Measurements from ENCODE around the gene INA. TPM values are rescaled to one million over a fixed set of nuclear protein-coding genes. Genes with fewer than 3 reads are reported as not detected.

The INA gene
- polyA plus RNA-seq, 1 of the 3 experiments (the other 2 are of a cell fraction) = 4.8 TPM

GRCh38 chr10:103307594-103307993 lies 30.7 kb downstream of the INA start:
- H3K36me3 ChIP-seq (replicated peaks in 1 of 2; ENCODE audit: control insufficient read depth in 1 of 2, insufficient read depth in 2 of 2, low read length in 1 of 2) = peaks cover 6 to 10% of the 10 kb centered on the region in 2 experiments
- no peak overlapping the region for H3K4me3 ChIP-seq (ENCODE audit: low read depth in 2 of 2, low read length in 1 of 2)
- WGBS (ENCODE audit: low lambda C conversion rate) = over 99% methylated on average over 5 of the region's 5 CpGs
- H3K4me2 ChIP-seq = no peak overlapping the region
- H3K27ac ChIP-seq (ENCODE audit: low read depth in 2 of 2, low read length in 1 of 2) = no peak overlapping the region
- no peaks in the 10 kb centered on the region for H3F3A ChIP-seq (replicated peaks; ENCODE audit: insufficient read depth)
- H3K9ac ChIP-seq = no peak overlapping the region
- POLR2A ChIA-PET = no interaction called here
- H4K20me1 ChIP-seq (ENCODE audit: insufficient read depth) = no peaks in the 10 kb centered on the region
- H2AFZ ChIP-seq (ENCODE audit: low read depth) = no peak overlapping the region
- H3K9me2 ChIP-seq = no peaks in the 10 kb centered on the region
- DNase-seq = no peak
- CTCF ChIA-PET = interaction anchor here (1.6 kb wide), 1 partner anchor 26 kb away, joined by 6 read pairs; no protein-coding TSS in a partner anchor
- TF ChIP-seq RFX5 (IDR thresholded peaks at IDR 0.05; ENCODE audit: low read length) (no peak), RXRA (IDR thresholded peaks at IDR 0.05; ENCODE audit: borderline replicate concordance, low read depth) (no peak), USF1 (IDR thresholded peaks at IDR 0.05; ENCODE audit: borderline replicate concordance, low read depth) (no peak), YY1 (IDR thresholded peaks at IDR 0.05; ENCODE audit: low read depth) (no peak), FOSL2 (IDR thresholded peaks at IDR 0.05; ENCODE audit: borderline replicate concordance, low read depth) (no peak), POLR2AphosphoS5 (IDR thresholded peaks at IDR 0.05; ENCODE audit: low read depth, low read length) (no peak), USF2 (IDR thresholded peaks at IDR 0.05; ENCODE audit: borderline replicate concordance, low read depth, low read length) (no peak), JUND (IDR thresholded peaks at IDR 0.05) (no peak), MAX (IDR thresholded peaks at IDR 0.05; ENCODE audit: low read depth) (no peak), RCOR1 (IDR thresholded peaks at IDR 0.05; ENCODE audit: low read length) (no peak), EZH2phosphoT487 (IDR thresholded peaks at IDR 0.05; ENCODE audit: borderline replicate concordance, low read depth) (no peak), CHD2 (IDR thresholded peaks at IDR 0.05; ENCODE audit: low read length, partially characterized antibody) (no peak), EP300 (IDR thresholded peaks at IDR 0.05; ENCODE audit: borderline replicate concordance in 1 of 2, low read depth in 1 of 2, low read length in 1 of 2) (no peak), NRF1 (IDR thresholded peaks at IDR 0.05; ENCODE audit: low read depth, low read length) (no peak)
- no peaks in the 10 kb centered on the region for H3K9me3 ChIP-seq
- no peaks in the 10 kb centered on the region for H3K79me2 ChIP-seq (ENCODE audit: insufficient read depth)
- H3K4me1 ChIP-seq (ENCODE audit: control insufficient read depth in 1 of 2, insufficient read depth in 2 of 2, low read depth in 1 of 2, low read length in 1 of 2) = no peaks in the 10 kb centered on the region
- no peaks in the 10 kb centered on the region for H3K27me3 ChIP-seq (ENCODE audit: insufficient read depth)

DNA sequence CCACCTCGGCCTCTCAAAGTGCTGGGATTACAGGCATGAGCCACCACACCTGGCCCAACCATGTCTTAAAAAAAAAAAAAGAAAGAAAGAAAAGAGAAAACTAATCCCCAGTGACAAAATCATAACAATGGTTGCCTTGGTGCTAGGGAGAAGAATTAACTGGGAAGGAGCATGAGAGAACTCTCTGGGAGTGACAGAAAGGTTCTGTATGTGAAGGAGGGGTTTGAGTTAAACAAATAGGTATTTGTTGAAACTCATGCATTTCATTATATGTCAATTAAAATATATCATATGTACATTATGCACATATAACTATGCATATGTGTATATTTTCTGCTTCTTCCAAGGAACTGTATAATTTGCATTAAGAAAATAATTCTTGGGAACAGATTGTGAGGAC lies 33.3 kb downstream of the INA start:
- POLR2A ChIA-PET = no interaction called here
- no peak for TF ChIP-seq GABPA (IDR thresholded peaks at IDR 0.05; ENCODE audit: low read depth)
- no peak for TF ChIP-seq GATA2 (CRISPR knock-in tag; IDR thresholded peaks at IDR 0.05)
- no peak for TF ChIP-seq RCOR1 (IDR thresholded peaks at IDR 0.05; ENCODE audit: low read length)
- TF ChIP-seq, protein P1, sequence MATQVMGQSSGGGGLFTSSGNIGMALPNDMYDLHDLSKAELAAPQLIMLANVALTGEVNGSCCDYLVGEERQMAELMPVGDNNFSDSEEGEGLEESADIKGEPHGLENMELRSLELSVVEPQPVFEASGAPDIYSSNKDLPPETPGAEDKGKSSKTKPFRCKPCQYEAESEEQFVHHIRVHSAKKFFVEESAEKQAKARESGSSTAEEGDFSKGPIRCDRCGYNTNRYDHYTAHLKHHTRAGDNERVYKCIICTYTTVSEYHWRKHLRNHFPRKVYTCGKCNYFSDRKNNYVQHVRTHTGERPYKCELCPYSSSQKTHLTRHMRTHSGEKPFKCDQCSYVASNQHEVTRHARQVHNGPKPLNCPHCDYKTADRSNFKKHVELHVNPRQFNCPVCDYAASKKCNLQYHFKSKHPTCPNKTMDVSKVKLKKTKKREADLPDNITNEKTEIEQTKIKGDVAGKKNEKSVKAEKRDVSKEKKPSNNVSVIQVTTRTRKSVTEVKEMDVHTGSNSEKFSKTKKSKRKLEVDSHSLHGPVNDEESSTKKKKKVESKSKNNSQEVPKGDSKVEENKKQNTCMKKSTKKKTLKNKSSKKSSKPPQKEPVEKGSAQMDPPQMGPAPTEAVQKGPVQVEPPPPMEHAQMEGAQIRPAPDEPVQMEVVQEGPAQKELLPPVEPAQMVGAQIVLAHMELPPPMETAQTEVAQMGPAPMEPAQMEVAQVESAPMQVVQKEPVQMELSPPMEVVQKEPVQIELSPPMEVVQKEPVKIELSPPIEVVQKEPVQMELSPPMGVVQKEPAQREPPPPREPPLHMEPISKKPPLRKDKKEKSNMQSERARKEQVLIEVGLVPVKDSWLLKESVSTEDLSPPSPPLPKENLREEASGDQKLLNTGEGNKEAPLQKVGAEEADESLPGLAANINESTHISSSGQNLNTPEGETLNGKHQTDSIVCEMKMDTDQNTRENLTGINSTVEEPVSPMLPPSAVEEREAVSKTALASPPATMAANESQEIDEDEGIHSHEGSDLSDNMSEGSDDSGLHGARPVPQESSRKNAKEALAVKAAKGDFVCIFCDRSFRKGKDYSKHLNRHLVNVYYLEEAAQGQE (IDR thresholded peaks at IDR 0.05; ENCODE audit: low read depth, low read length) = no peak
- no peak for TF ChIP-seq TEAD4 (IDR thresholded peaks at IDR 0.05; ENCODE audit: borderline replicate concordance, insufficient read depth)
- no peak for TF ChIP-seq FOXJ3 (CRISPR knock-in tag; IDR thresholded peaks at IDR 0.05)
- no peak for TF ChIP-seq NFIC (IDR thresholded peaks at IDR 0.05; ENCODE audit: borderline replicate concordance)
- no peak for TF ChIP-seq CTCF (IDR thresholded peaks at IDR 0.05)

More for the DNA sequence above, 33.3 kb downstream of the INA start:
- 100% methylated on average over 1 of the region's 1 CpG for WGBS (ENCODE audit: low lambda C conversion rate)
- no peak for DNase-seq
- Histone ChIP-seq H3K4me1 (ENCODE audit: control insufficient read depth in 1 of 2, insufficient read depth in 2 of 2, low read depth in 1 of 2, low read length in 1 of 2) (no peaks in the 10 kb centered on the region), H3K9me3 (no peaks in the 10 kb centered on the region), H3K4me2 (no peak overlapping the region), H3F3A (replicated peaks; ENCODE audit: insufficient read depth) (no peaks in the 10 kb centered on the region), H3K9me2 (no peaks in the 10 kb centered on the region), H4K20me1 (ENCODE audit: insufficient read depth) (no peaks in the 10 kb centered on the region), H3K36me3 (replicated peaks in 1 of 2; ENCODE audit: control insufficient read depth in 1 of 2, insufficient read depth in 2 of 2, low read length in 1 of 2) (peaks cover 9 to 18% of the 10 kb centered on the region in 2 experiments), H3K4me3 (ENCODE audit: low read depth in 2 of 2, low read length in 1 of 2) (no peak overlapping the region), H2AFZ (ENCODE audit: low read depth) (no peak overlapping the region), H3K27ac (ENCODE audit: low read depth in 2 of 2, low read length in 1 of 2) (no peak overlapping the region), H3K79me2 (ENCODE audit: insufficient read depth) (no peaks in the 10 kb centered on the region), H3K9ac (no peak overlapping the region), H3K27me3 (ENCODE audit: insufficient read depth) (no peaks in the 10 kb centered on the region)
- CTCF ChIA-PET = no interaction called here

Data from SK-N-SH (cell line).